ENCODE measurements around the gene PCBP2.

GRCh38 chr12:53461059-53461458 is 9.2 kb downstream of the PCBP2 start:
- TF ChIP-seq CTCF (IDR thresholded peaks at IDR 0.05 in 2 of 3, conservative IDR thresholded peaks at IDR 0.05 in 1 of 3; ENCODE audit: borderline replicate concordance in 1 of 3, insufficient read depth in 1 of 3, low read depth in 2 of 3, low read length in 2 of 3) (no peak), TCF7L2 (IDR thresholded peaks at IDR 0.05; ENCODE audit: borderline replicate concordance, extremely low read depth, insufficient read depth, insufficient read length) (no peak), POLR2A (IDR thresholded peaks at IDR 0.05; ENCODE audit: borderline replicate concordance, extremely low read depth, insufficient read depth, insufficient read length) (no peak), EZH2 (IDR thresholded peaks at IDR 0.05) (no peak), JUND (IDR thresholded peaks at IDR 0.05) (no peak)
